Measurements from ENCODE around the gene C8B. TPM values are rescaled to one million over a fixed set of nuclear protein-coding genes. Genes with fewer than 3 reads are reported as not detected.
A peak's percentile ranks its signal among the peaks of the same experiment; 100 is the strongest.

The C8B gene
- total RNA-seq, 1 donor from 2014 or later: not detected

- no peaks in the 10 kb centered on the region for H3K27me3 Mint-ChIP-seq (ENCODE audit: low read depth)
- DNase-seq (ENCODE audit: low read depth, low spot score): no peak
- H3K4me3 Mint-ChIP-seq: no peak overlapping the region
- no peaks in the 10 kb centered on the region for H3K36me3 Mint-ChIP-seq (ENCODE audit: low read depth)
- H3K27ac Mint-ChIP-seq (ENCODE audit: unreplicated experiment): peak overlapping the region; percentile 58
- H3K9me3 Mint-ChIP-seq: no peaks in the 10 kb centered on the region
- H3K4me1 Mint-ChIP-seq: peaks cover 35% of the 10 kb centered on the region
- no peak for TF ChIP-seq CTCF (conservative IDR thresholded peaks at IDR 0.05)
Measured at GRCh38 chr1:56921479-56921878, 44.3 kb downstream of the C8B start.

- Mint-ChIP-seq H3K27ac (ENCODE audit: unreplicated experiment) (no peak overlapping the region), H3K4me1 (peaks cover 35% of the 10 kb centered on the region), H3K27me3 (ENCODE audit: low read depth) (no peaks in the 10 kb centered on the region)
Measured at GRCh38 chr1:56920591-56921001, 45.2 kb downstream of the C8B start.

GRCh38 chr1:56917356-56917755 lies 48.5 kb downstream of the C8B start:
- DNase-seq (ENCODE audit: low read depth, low spot score): no peak
- peaks cover 30% of the 10 kb centered on the region for H3K4me1 Mint-ChIP-seq
- H3K4me3 Mint-ChIP-seq: no peak overlapping the region
- no peak overlapping the region for H3K27ac Mint-ChIP-seq (ENCODE audit: unreplicated experiment)
- H3K36me3 Mint-ChIP-seq (ENCODE audit: low read depth): no peaks in the 10 kb centered on the region
- no peak for TF ChIP-seq CTCF (conservative IDR thresholded peaks at IDR 0.05)
- no peaks in the 10 kb centered on the region for H3K9me3 Mint-ChIP-seq
- H3K27me3 Mint-ChIP-seq (ENCODE audit: low read depth): no peaks in the 10 kb centered on the region

More at GRCh38 chr1:56920591-56921001, 45.2 kb downstream of the C8B start:
- no peaks in the 10 kb centered on the region for H3K36me3 Mint-ChIP-seq (ENCODE audit: low read depth)
- TF ChIP-seq CTCF (conservative IDR thresholded peaks at IDR 0.05): no peak
- H3K4me3 Mint-ChIP-seq: no peak overlapping the region
- DNase-seq (ENCODE audit: low read depth, low spot score): no peak
- no peaks in the 10 kb centered on the region for H3K9me3 Mint-ChIP-seq

- H3K4me3 Mint-ChIP-seq: no peak overlapping the region
- H3K27me3 Mint-ChIP-seq (ENCODE audit: low read depth): no peaks in the 10 kb centered on the region
- DNase-seq (ENCODE audit: low read depth, low spot score): no peak
- TF ChIP-seq CTCF (conservative IDR thresholded peaks at IDR 0.05): no peak
- H3K4me1 Mint-ChIP-seq: peaks cover 24% of the 10 kb centered on the region
- no peak overlapping the region for H3K27ac Mint-ChIP-seq (ENCODE audit: unreplicated experiment)
- no peaks in the 10 kb centered on the region for H3K36me3 Mint-ChIP-seq (ENCODE audit: low read depth)
- H3K9me3 Mint-ChIP-seq: no peaks in the 10 kb centered on the region
Measured at GRCh38 chr1:56916630-56917029, 49.2 kb downstream of the C8B start.

GRCh38 chr1:56915960-56916359 lies 49.9 kb downstream of the C8B start:
- Mint-ChIP-seq H3K27ac (ENCODE audit: unreplicated experiment) (no peak overlapping the region), H3K4me1 (peaks cover 18% of the 10 kb centered on the region), H3K27me3 (ENCODE audit: low read depth) (no peaks in the 10 kb centered on the region), H3K36me3 (ENCODE audit: low read depth) (no peaks in the 10 kb centered on the region), H3K9me3 (no peaks in the 10 kb centered on the region), H3K4me3 (no peak overlapping the region)
- no peak for TF ChIP-seq CTCF (conservative IDR thresholded peaks at IDR 0.05)
- DNase-seq (ENCODE audit: low read depth, low spot score): no peak

GRCh38 chr1:56912325-56912724 lies 53.5 kb downstream of the C8B start:
- Mint-ChIP-seq H3K27ac (ENCODE audit: unreplicated experiment) (no peak overlapping the region), H3K9me3 (no peaks in the 10 kb centered on the region), H3K4me3 (no peak overlapping the region), H3K36me3 (ENCODE audit: low read depth) (no peaks in the 10 kb centered on the region), H3K4me1 (peaks cover 4% of the 10 kb centered on the region), H3K27me3 (ENCODE audit: low read depth) (no peaks in the 10 kb centered on the region)
- DNase-seq (ENCODE audit: low read depth, low spot score): no peak
- no peak for TF ChIP-seq CTCF (conservative IDR thresholded peaks at IDR 0.05)
